Measurements from ENCODE around the gene BTNL9.

Gene BTNL9

GRCh38 chr5:181047921-181048320, 7.9 kb downstream of the BTNL9 start:
- Histone ChIP-seq H3K4me3 (ENCODE audit: low read length) (no peak overlapping the region), H3K27ac (ENCODE audit: low read length) (no peak overlapping the region)
- no peak for TF ChIP-seq CTCF (IDR thresholded peaks at IDR 0.05; ENCODE audit: low read length)
- TF ChIP-seq EZH2phosphoT487 (IDR thresholded peaks at IDR 0.05; ENCODE audit: low read length): no peak
- no peak for TF ChIP-seq EZH2 (optimal IDR thresholded peaks at IDR 0.05; ENCODE audit: low read depth, low read length)

GRCh38 chr5:181050016-181050415, 9.9 kb downstream of the BTNL9 start:
- no peak for DNase-seq
- peaks cover 71% of the 10 kb centered on the region for H3K27me3 ChIP-seq (replicated peaks; ENCODE audit: insufficient read depth, low read length)

More at GRCh38 chr5:181047921-181048320, 7.9 kb downstream of the BTNL9 start:
- DNase-seq: no peak
- Histone ChIP-seq H3K79me2 (ENCODE audit: low read length) (no peaks in the 10 kb centered on the region), H3K4me2 (ENCODE audit: low read depth, low read length) (no peak overlapping the region), H3K4me1 (ENCODE audit: low read length) (no peaks in the 10 kb centered on the region), H3K9ac (ENCODE audit: low read length) (no peak overlapping the region), H3K9me2 (replicated peaks; ENCODE audit: insufficient read depth, low read length) (no peaks in the 10 kb centered on the region), H2AFZ (ENCODE audit: low read length) (no peak overlapping the region), H3K36me3 (replicated peaks; ENCODE audit: insufficient read depth, low read length) (no peaks in the 10 kb centered on the region), H3F3A (ENCODE audit: insufficient read depth, low read length) (no peaks in the 10 kb centered on the region), H3K9me3 (replicated peaks; ENCODE audit: insufficient read depth, low read length) (no peaks in the 10 kb centered on the region), H4K20me1 (ENCODE audit: insufficient read depth, low read length) (no peaks in the 10 kb centered on the region), H3K27me3 (replicated peaks; ENCODE audit: insufficient read depth, low read length) (peaks cover 61% of the 10 kb centered on the region)

GRCh38 chr5:181051841-181052671, 12.0 kb downstream of the BTNL9 start:
- Histone ChIP-seq H3K27ac (ENCODE audit: low read length) (no peak overlapping the region), H3K27me3 (replicated peaks; ENCODE audit: insufficient read depth, low read length) (peaks cover 72% of the 10 kb centered on the region)

More at GRCh38 chr5:181050016-181050415, 9.9 kb downstream of the BTNL9 start:
- H3K9me2 ChIP-seq (replicated peaks; ENCODE audit: insufficient read depth, low read length): no peaks in the 10 kb centered on the region
- no peak overlapping the region for H3K4me3 ChIP-seq (ENCODE audit: low read length)
- no peak overlapping the region for H3K9ac ChIP-seq (ENCODE audit: low read length)
- no peak overlapping the region for H3K27ac ChIP-seq (ENCODE audit: low read length)
- no peak overlapping the region for H2AFZ ChIP-seq (ENCODE audit: low read length)
- H4K20me1 ChIP-seq (ENCODE audit: insufficient read depth, low read length): no peaks in the 10 kb centered on the region
- no peaks in the 10 kb centered on the region for H3K9me3 ChIP-seq (replicated peaks; ENCODE audit: insufficient read depth, low read length)
- TF ChIP-seq CTCF (IDR thresholded peaks at IDR 0.05; ENCODE audit: low read length): no peak
- TF ChIP-seq EZH2phosphoT487 (IDR thresholded peaks at IDR 0.05; ENCODE audit: low read length): no peak
- TF ChIP-seq EZH2 (optimal IDR thresholded peaks at IDR 0.05; ENCODE audit: low read depth, low read length): no peak
- H3F3A ChIP-seq (ENCODE audit: insufficient read depth, low read length): no peaks in the 10 kb centered on the region
- H3K4me2 ChIP-seq (ENCODE audit: low read depth, low read length): no peak overlapping the region
- H3K79me2 ChIP-seq (ENCODE audit: low read length): no peaks in the 10 kb centered on the region
- no peaks in the 10 kb centered on the region for H3K36me3 ChIP-seq (replicated peaks; ENCODE audit: insufficient read depth, low read length)
- no peaks in the 10 kb centered on the region for H3K4me1 ChIP-seq (ENCODE audit: low read length)

More at GRCh38 chr5:181051841-181052671, 12.0 kb downstream of the BTNL9 start:
- Histone ChIP-seq H3F3A (ENCODE audit: insufficient read depth, low read length) (no peaks in the 10 kb centered on the region), H2AFZ (ENCODE audit: low read length) (no peak overlapping the region), H3K9me3 (replicated peaks; ENCODE audit: insufficient read depth, low read length) (no peaks in the 10 kb centered on the region), H3K79me2 (ENCODE audit: low read length) (no peaks in the 10 kb centered on the region), H3K4me1 (ENCODE audit: low read length) (no peaks in the 10 kb centered on the region), H4K20me1 (ENCODE audit: insufficient read depth, low read length) (no peaks in the 10 kb centered on the region), H3K36me3 (replicated peaks; ENCODE audit: insufficient read depth, low read length) (no peaks in the 10 kb centered on the region), H3K4me3 (ENCODE audit: low read length) (no peak overlapping the region), H3K4me2 (ENCODE audit: low read depth, low read length) (no peak overlapping the region), H3K9me2 (replicated peaks; ENCODE audit: insufficient read depth, low read length) (no peaks in the 10 kb centered on the region), H3K9ac (ENCODE audit: low read length) (no peak overlapping the region)
- TF ChIP-seq EZH2 (optimal IDR thresholded peaks at IDR 0.05; ENCODE audit: low read depth, low read length) (no peak), EZH2phosphoT487 (IDR thresholded peaks at IDR 0.05; ENCODE audit: low read length) (no peak), CTCF (IDR thresholded peaks at IDR 0.05; ENCODE audit: low read length) (no peak)
- no peak for DNase-seq
